Endodermal cell (in vitro differentiated cells): ENCODE data around the gene PRDM1. TPM values are rescaled to one million over a fixed set of nuclear protein-coding genes. Genes with fewer than 3 reads are reported as not detected.

Source experiments
- DNase-seq: peaks from one replicate; pipeline ENCODE4 v3.0.0-alpha.2; 2017
- H3K27ac ChIP-seq: 2 replicates; pipeline ENCODE4 v1.5.1; 2013; ENCODE audit warnings: mild to moderate bottlenecking, low read depth, low read length, moderate library complexity
- H3K27me3 ChIP-seq: 2 replicates; pipeline ENCODE4 v1.6.1; 2013; ENCODE audit warnings: mild to moderate bottlenecking, low read length, moderate library complexity; ENCODE audit not compliant: insufficient read depth, control insufficient read depth, poor library complexity, severe bottlenecking
- H3K36me3 ChIP-seq: 2 replicates; pipeline ENCODE4 v1.7.0; 2013; ENCODE audit warnings: mild to moderate bottlenecking, low read length, moderate library complexity; ENCODE audit not compliant: control insufficient read depth, insufficient read depth
- H3K4me1 ChIP-seq: one replicate; pipeline ENCODE4 v1.7.0; 2013; ENCODE audit warnings: low read length; ENCODE audit not compliant: control insufficient read depth, insufficient read depth
- H3K4me3 ChIP-seq: 2 replicates; pipeline ENCODE4 v1.5.1; 2013; ENCODE audit warnings: mild to moderate bottlenecking, low read length, moderate library complexity
- H3K9ac ChIP-seq: 2 replicates; pipeline ENCODE4 v1.6.1; 2013; ENCODE audit warnings: mild to moderate bottlenecking, low read length, moderate library complexity; ENCODE audit not compliant: poor library complexity, severe bottlenecking; ENCODE audit errors: extremely low read depth
- H3K9me3 ChIP-seq: 2 replicates; pipeline ENCODE4 v1.6.1; 2013; ENCODE audit warnings: mild to moderate bottlenecking, low read length, moderate library complexity; ENCODE audit not compliant: control insufficient read depth
- H3K27ac Mint-ChIP-seq: 2 replicates; pipeline ENCODE4 v1.8.0; 2020; ENCODE audit warnings: mixed read lengths
- H3K27me3 Mint-ChIP-seq: 2 replicates; pipeline ENCODE4 v1.8.0; 2021; ENCODE audit warnings: mild to moderate bottlenecking, mixed read lengths; ENCODE audit not compliant: insufficient read depth
- H3K36me3 Mint-ChIP-seq: 2 replicates; pipeline ENCODE4 v1.8.0; 2020; ENCODE audit warnings: low read depth, mixed read lengths
- H3K4me1 Mint-ChIP-seq: 2 replicates; pipeline ENCODE4 v1.8.0; 2020; ENCODE audit warnings: mixed read lengths
- H3K4me3 Mint-ChIP-seq: 2 replicates; pipeline ENCODE4 v1.8.0; 2020; ENCODE audit warnings: mild to moderate bottlenecking, moderate library complexity, mixed read lengths
- H3K9me3 Mint-ChIP-seq: 2 replicates; pipeline ENCODE4 v1.8.0; 2020; ENCODE audit warnings: mild to moderate bottlenecking, mixed read lengths
- CTCF ChIP-seq: fragments of 200-600 bp; sonication (generic); conservative IDR thresholded peaks from 2 replicates; pipeline ENCODE4 v1.5.0; 2021; ENCODE audit warnings: antibody characterized with exemption, mild to moderate bottlenecking
- WGBS, 2 experiments: methylation state at CpG; one replicate each; pipeline versions ENCODE4 v1.1.5 to v1.1.7; 2013; ENCODE audit warnings: missing lambda C conversion rate in 2 of 2, mixed read lengths in 1 of 2; ENCODE audit not compliant: insufficient coverage in 1 of 2, insufficient read length in 1 of 2; 5-methylcytosine and 5-hydroxymethylcytosine counted together
- total RNA-seq, 2 donors: library from RNA; stranded (reverse); fragmentation: NEBNext Ultra II Directional in 1 of 2; extraction: Animal tissue kit (Norgen Biotek cat#: 25700) in 1 of 2; gene quantifications; 2 replicates in 1 of 2; 3 replicates in 1 of 2; pipeline ENCODE4 v1.2.1, GENCODE V29; 2021

Gene PRDM1
- total RNA-seq, 2 donors from 2014 or later = 54.0 to 74.3 TPM

- Histone ChIP-seq H3K4me1 (peaks cover 17% of the 10 kb centered on the region), H3K9me3 (no peaks in the 10 kb centered on the region), H3K4me3 (no peak overlapping the region), H3K36me3 (peaks cover 48% of the 10 kb centered on the region), H3K27ac (no peak overlapping the region), H3K27me3 (no peaks in the 10 kb centered on the region), H3K9ac (no peak overlapping the region)
- H3K9me3 Mint-ChIP-seq = no peaks in the 10 kb centered on the region
- no peaks in the 10 kb centered on the region for H3K27me3 Mint-ChIP-seq
- no peak for DNase-seq
- peaks cover 40% of the 10 kb centered on the region for H3K4me1 Mint-ChIP-seq
- H3K4me3 Mint-ChIP-seq = no peak overlapping the region
- WGBS, 2 experiments = 88 to 90% methylated on average over 3 of the region's 3 CpGs
- no peak for TF ChIP-seq CTCF
- H3K36me3 Mint-ChIP-seq = peaks cover 11% of the 10 kb centered on the region
- no peak overlapping the region for H3K27ac Mint-ChIP-seq
These were observed 26.0 kb upstream of the PRDM1 start for GRCh38 chr6:106060167-106060566.

- no peaks in the 10 kb centered on the region for H3K27me3 Mint-ChIP-seq
- H3K36me3 Mint-ChIP-seq = peaks cover 11% of the 10 kb centered on the region
- Histone ChIP-seq H3K4me3 (no peak overlapping the region), H3K4me1 (peaks cover 5% of the 10 kb centered on the region), H3K27me3 (no peaks in the 10 kb centered on the region), H3K27ac (no peak overlapping the region), H3K36me3 (peaks cover 45% of the 10 kb centered on the region), H3K9me3 (no peaks in the 10 kb centered on the region), H3K9ac (no peak overlapping the region)
- H3K9me3 Mint-ChIP-seq = no peaks in the 10 kb centered on the region
- DNase-seq = no peak
- peaks cover 29% of the 10 kb centered on the region for H3K4me1 Mint-ChIP-seq
- 99 to 100% methylated on average over 1 to 2 of the region's 2 CpGs for whole genome bisulfite sequencing, 2 experiments
- TF ChIP-seq CTCF = no peak
- no peak overlapping the region for H3K4me3 Mint-ChIP-seq
- H3K27ac Mint-ChIP-seq = no peak overlapping the region
These were observed 22.7 kb upstream of the PRDM1 start for GRCh38 chr6:106063448-106063850.

GRCh38 chr6:106064142-106064541 is 22.0 kb upstream of the PRDM1 start:
- Histone ChIP-seq H3K9ac (no peak overlapping the region), H3K27me3 (no peaks in the 10 kb centered on the region), H3K4me1 (peaks cover 5% of the 10 kb centered on the region), H3K9me3 (no peaks in the 10 kb centered on the region), H3K27ac (no peak overlapping the region), H3K36me3 (peaks cover 51% of the 10 kb centered on the region), H3K4me3 (no peak overlapping the region)
- peak; percentile 20 for TF ChIP-seq CTCF
- Mint-ChIP-seq H3K27me3 (no peaks in the 10 kb centered on the region), H3K4me3 (no peak overlapping the region), H3K27ac (no peak overlapping the region), H3K36me3 (peaks cover 14% of the 10 kb centered on the region), H3K9me3 (no peaks in the 10 kb centered on the region), H3K4me1 (peaks cover 29% of the 10 kb centered on the region)
- WGBS, 2 experiments = 84 to 85% methylated on average over 3 of the region's 3 CpGs
- DNase-seq = no peak
